Thyroid gland (tissue), 4 donors: ENCODE measurements around the gene DDX24.

Source experiments
- CTCF ChIP-seq, 6 experiments: fragments of 200-600 bp in 3 of 6; fragments of 450-650 bp in 3 of 6; sonication (generic) in 3 of 6; IDR thresholded peaks; one replicate each; pipeline ENCODE4 v1.5.1; 2016 to 2019; ENCODE audit warnings: antibody characterized with exemption in 6 of 6, mild to moderate bottlenecking in 2 of 6, inconsistent platforms in 1 of 6, moderate library complexity in 1 of 6
- POLR2A ChIP-seq, 2 donors: fragments of 450-650 bp; IDR thresholded peaks; one replicate each; pipeline ENCODE4 v1.6.1; 2017; ENCODE audit warnings: antibody characterized with exemption in 2 of 2, mild to moderate bottlenecking in 2 of 2, moderate library complexity in 1 of 2

- TF ChIP-seq CTCF (IDR thresholded peaks at IDR 0.05) (no peak), POLR2A (IDR thresholded peaks at IDR 0.05) (no peak)
Observed at GRCh38 chr14:94111276-94112095, 30.5 kb upstream of the DDX24 start.
